Prostate gland (tissue), 2 donors: ENCODE measurements around the gene FGF5. TPM values are rescaled to one million over a fixed set of nuclear protein-coding genes. Genes with fewer than 3 reads are reported as not detected.
A peak's percentile ranks its signal among the peaks of the same experiment; 100 is the strongest.

Experiments used
- DNase-seq: peaks from one replicate; pipeline ENCODE4 v3.0.0-alpha.2; 2019; ENCODE audit warnings: low spot score
- H3K27ac ChIP-seq, 2 donors: fragments of 200-600 bp; sonication (generic); 2 replicates each; pipeline ENCODE4 v1.5.1; 2017 to 2019
- H3K27me3 ChIP-seq: fragments of 200-600 bp; sonication (generic); replicated peaks from 2 replicates; pipeline ENCODE4 v1.5.1; 2019; ENCODE audit not compliant: insufficient read depth
- H3K36me3 ChIP-seq, 2 donors: fragments of 200-600 bp; sonication (generic); 1 replicate in 1 of 2; 2 replicates in 1 of 2; pipeline versions ENCODE4 v1.5.1 to v1.8.1; 2017 to 2019
- H3K4me1 ChIP-seq: fragments of 200-600 bp; sonication (generic); replicated peaks from 2 replicates; pipeline ENCODE4 v1.5.1; 2019
- H3K4me3 ChIP-seq, 2 donors: fragments of 200-600 bp; sonication (generic); 2 replicates each; pipeline ENCODE4 v1.5.1; 2017 to 2019
- H3K9me3 ChIP-seq: fragments of 200-600 bp; sonication (generic); 2 replicates; pipeline ENCODE4 v1.5.1; 2017
- POLR2A ChIP-seq: fragments of 450-650 bp; IDR thresholded peaks from one replicate; pipeline ENCODE4 v1.6.1; 2016; ENCODE audit warnings: antibody characterized with exemption, mild to moderate bottlenecking
- POLR2AphosphoS5 ChIP-seq: sonication (generic); formaldehyde crosslinking; IDR thresholded peaks from one replicate; pipeline ENCODE4 v1.6.1; 2017; ENCODE audit warnings: antibody characterized with exemption
- WGBS: methylation state at CpG from one replicate; pipeline ENCODE4 v1.1.5; 2018; 5-methylcytosine and 5-hydroxymethylcytosine counted together
- intact Hi-C: fragments of 100-400 bp; cut with DNase I; formaldehyde crosslinking; loops from one replicate; pipeline ENCODE4 v1.14.2; 2022
- total RNA-seq, 2 donors: library from RNA; depleted of rRNA; stranded (reverse); fragments of >200 nt; gene quantifications; one replicate each; pipeline ENCODE4 v1.1.0, GENCODE V29; 2016
- TF ChIP-seq, protein P1 (sequence below), 4 experiments: fragments of 200-600 bp in 2 of 4; fragments of 450-650 bp in 2 of 4; sonication (generic) in 2 of 4; IDR thresholded peaks; 1 replicate in 3 of 4; 2 replicates in 1 of 4; pipeline ENCODE4 v1.5.1; 2016 to 2019; ENCODE audit warnings: antibody characterized with exemption in 4 of 4, mild to moderate bottlenecking in 2 of 4, moderate library complexity in 2 of 4

FGF5 gene, protein sequence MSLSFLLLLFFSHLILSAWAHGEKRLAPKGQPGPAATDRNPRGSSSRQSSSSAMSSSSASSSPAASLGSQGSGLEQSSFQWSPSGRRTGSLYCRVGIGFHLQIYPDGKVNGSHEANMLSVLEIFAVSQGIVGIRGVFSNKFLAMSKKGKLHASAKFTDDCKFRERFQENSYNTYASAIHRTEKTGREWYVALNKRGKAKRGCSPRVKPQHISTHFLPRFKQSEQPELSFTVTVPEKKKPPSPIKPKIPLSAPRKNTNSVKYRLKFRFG
- total RNA-seq, result not detected

DNA sequence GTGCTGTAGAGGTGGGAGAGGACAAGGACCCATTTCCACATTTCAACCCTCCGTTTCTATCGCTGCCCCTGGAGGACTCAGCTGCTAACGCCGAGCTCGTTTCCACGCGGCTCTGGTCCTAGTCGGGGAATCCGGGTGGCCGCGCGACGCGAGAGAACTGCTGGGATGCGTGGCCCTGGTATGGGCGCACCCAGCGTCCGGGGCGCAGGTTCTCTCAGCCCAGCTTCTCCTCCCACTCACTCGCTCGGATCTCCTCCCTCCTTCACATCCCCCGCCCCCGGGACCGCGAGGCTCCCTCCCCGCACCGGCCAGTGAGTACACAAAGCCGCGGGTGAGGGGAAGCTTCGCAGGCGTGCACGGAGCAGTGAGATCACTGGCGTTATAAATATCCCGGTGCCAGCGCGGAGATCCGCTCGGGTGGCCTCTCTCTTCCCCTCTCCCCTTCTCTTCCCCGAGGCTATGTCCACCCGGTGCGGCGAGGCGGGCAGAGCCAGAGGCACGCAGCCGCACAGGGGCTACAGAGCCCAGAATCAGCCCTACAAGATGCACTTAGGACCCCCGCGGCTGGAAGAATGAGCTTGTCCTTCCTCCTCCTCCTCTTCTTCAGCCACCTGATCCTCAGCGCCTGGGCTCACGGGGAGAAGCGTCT lies at the start of gene FGF5:
Gene FGF5, plus strand, starts transcription at position 412 of the 649 bp plus-strand sequence. Its CDS starts 161 bp downstream, at position 573.
- TF ChIP-seq POLR2A, result no peak
- TF ChIP-seq POLR2AphosphoS5, result no peak
- TF ChIP-seq, protein P1, sequence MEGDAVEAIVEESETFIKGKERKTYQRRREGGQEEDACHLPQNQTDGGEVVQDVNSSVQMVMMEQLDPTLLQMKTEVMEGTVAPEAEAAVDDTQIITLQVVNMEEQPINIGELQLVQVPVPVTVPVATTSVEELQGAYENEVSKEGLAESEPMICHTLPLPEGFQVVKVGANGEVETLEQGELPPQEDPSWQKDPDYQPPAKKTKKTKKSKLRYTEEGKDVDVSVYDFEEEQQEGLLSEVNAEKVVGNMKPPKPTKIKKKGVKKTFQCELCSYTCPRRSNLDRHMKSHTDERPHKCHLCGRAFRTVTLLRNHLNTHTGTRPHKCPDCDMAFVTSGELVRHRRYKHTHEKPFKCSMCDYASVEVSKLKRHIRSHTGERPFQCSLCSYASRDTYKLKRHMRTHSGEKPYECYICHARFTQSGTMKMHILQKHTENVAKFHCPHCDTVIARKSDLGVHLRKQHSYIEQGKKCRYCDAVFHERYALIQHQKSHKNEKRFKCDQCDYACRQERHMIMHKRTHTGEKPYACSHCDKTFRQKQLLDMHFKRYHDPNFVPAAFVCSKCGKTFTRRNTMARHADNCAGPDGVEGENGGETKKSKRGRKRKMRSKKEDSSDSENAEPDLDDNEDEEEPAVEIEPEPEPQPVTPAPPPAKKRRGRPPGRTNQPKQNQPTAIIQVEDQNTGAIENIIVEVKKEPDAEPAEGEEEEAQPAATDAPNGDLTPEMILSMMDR (IDR thresholded peaks at IDR 0.05), result no peak
- H3K27me3 ChIP-seq, result peaks cover 28% of the 10 kb centered on the region
- H3K9me3 ChIP-seq, result no peaks in the 10 kb centered on the region
- under 1% methylated on average over 45 of the region's 50 CpGs for WGBS
- H3K36me3 ChIP-seq, result no peaks in the 10 kb centered on the region
- H3K4me3 ChIP-seq, result peak within 1 kb of the TSS; percentile 15 to 28
- DNase-seq, result peak; percentile 12
- no peak within 1 kb of the TSS for H3K27ac ChIP-seq
- H3K4me1 ChIP-seq, result peaks cover 2% of the 10 kb centered on the region
- intact Hi-C loops, result no loop called here

DNA sequence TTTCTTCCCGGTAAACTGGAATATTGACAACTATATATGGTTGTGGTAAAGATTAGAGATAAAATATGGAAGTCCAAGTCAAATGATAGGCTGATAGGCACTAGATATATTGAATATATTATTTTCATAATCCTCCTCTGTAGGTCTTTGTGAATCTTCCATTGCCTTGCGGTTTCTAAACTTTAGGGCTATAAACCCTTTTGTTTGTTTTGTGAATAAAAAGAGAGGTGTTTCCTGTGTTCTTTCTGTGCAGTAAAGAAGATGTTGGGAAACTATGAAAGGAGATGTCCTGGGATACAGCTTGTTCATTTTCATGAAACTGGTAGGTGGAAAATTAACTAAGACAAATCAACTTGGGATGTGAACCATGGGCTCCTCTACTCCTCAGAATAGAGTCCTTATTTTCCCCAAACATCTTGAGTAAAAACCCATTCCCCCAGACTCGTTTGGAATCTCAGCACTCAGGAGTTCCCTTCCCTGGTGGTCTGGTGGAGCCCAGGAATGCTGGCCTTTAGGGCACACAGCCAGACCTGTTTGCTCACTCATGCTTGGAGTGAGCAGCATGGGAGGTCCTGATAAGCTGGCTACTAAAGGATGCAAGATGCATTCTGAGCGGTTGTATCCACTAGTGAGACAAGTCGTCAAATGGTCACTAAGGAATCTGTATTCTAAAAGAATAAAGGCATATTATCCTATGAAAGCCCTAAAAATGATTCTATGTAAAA lies 47.0 kb upstream of the FGF5 start:
- Histone ChIP-seq H3K4me1 (no peaks in the 10 kb centered on the region), H3K36me3 (no peaks in the 10 kb centered on the region), H3K4me3 (no peak overlapping the region), H3K9me3 (no peaks in the 10 kb centered on the region), H3K27me3 (no peaks in the 10 kb centered on the region), H3K27ac (no peak overlapping the region)
- WGBS, result 52% methylated on average over 5 of the region's 5 CpGs
- intact Hi-C loops, result no loop called here
- no peak for TF ChIP-seq POLR2A
- no peak for TF ChIP-seq POLR2AphosphoS5
- TF ChIP-seq, protein P1 (IDR thresholded peaks at IDR 0.05), result no peak
- no peak for DNase-seq

DNA sequence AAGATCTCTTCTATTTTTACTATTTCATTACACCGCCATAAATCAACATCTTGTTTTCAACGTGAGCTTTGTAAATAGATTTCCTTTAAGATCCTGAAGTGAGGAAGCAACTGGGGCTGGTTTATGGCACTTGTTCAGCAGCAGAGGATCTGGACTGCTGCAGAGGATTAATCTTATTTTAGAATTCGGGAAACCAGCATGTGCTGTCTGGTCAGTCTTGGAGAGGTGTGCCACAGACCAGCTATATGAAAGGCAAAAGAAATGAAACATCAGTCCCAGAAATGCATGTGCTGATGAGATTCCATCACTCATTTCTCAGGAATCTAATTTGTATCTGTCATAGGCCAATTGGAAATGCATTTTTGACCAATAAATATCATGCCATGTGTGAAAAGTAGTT lies 45.8 kb upstream of the FGF5 start:
- intact Hi-C loops, result no loop called here
- 24% methylated on average over 3 of the region's 3 CpGs for WGBS
- H3K4me1 ChIP-seq, result no peaks in the 10 kb centered on the region
- TF ChIP-seq POLR2A, result no peak
- no peak for TF ChIP-seq POLR2AphosphoS5
- TF ChIP-seq, protein P1 (IDR thresholded peaks at IDR 0.05), result no peak
- no peak overlapping the region for H3K27ac ChIP-seq
- no peak overlapping the region for H3K4me3 ChIP-seq
- H3K27me3 ChIP-seq, result no peaks in the 10 kb centered on the region
- H3K9me3 ChIP-seq, result no peaks in the 10 kb centered on the region
- DNase-seq, result no peak
- no peaks in the 10 kb centered on the region for H3K36me3 ChIP-seq

DNA sequence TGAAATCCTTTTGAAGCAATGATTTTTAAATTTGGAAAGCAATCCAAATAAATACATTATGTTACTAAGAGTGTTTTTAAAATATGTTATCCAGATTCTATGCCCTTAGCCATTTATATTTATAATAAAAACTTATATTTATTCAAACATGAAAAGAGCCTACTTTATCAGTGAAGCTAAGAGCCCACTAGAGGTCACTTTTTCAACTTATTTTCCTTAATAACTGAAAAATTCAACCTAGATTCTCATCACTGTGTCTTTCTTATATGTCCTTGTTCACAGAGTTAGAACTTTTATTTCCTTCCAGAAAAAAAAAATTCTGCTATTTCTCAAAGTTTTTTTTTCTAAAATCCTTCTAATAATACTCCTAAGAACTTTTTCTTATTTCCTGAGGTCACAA lies 45.3 kb upstream of the FGF5 start:
- intact Hi-C loops, result no loop called here
- Histone ChIP-seq H3K27ac (no peak overlapping the region), H3K27me3 (no peaks in the 10 kb centered on the region)

More for the DNA sequence above, 45.3 kb upstream of the FGF5 start:
- DNase-seq, result no peak
- TF ChIP-seq, protein P1 (IDR thresholded peaks at IDR 0.05), result no peak
- no peak for TF ChIP-seq POLR2A
- no peak for TF ChIP-seq POLR2AphosphoS5
- no peak overlapping the region for H3K4me3 ChIP-seq
- H3K4me1 ChIP-seq, result no peaks in the 10 kb centered on the region
- H3K36me3 ChIP-seq, result no peaks in the 10 kb centered on the region
- no peaks in the 10 kb centered on the region for H3K9me3 ChIP-seq
